ENCODE data around the gene IL20RA. TPM values are rescaled to one million over a fixed set of nuclear protein-coding genes. Genes with fewer than 3 reads are reported as not detected.

Gene IL20RA
- total and polyA plus RNA-seq, 2 of the 8 experiments (the other 6 are each of a cell fraction or from before 2014, with no cell fraction given) = 1.3 to 1.7 TPM

GRCh38 chr6:137084865-137085617, 40.3 kb upstream of the IL20RA start:
- ChIA-PET CTCF (ENCODE audit: partially characterized antibody) (interaction anchor here (0.6 to 4.3 kb wide), 5 partner anchors 8 to 905 kb away, joined by 3 to 23 read pairs (median 5); no protein-coding TSS in a partner anchor), POLR2A (ENCODE audit: partially characterized antibody) (no interaction called here)
- Histone ChIP-seq H4K8ac (ENCODE audit: extremely low read depth, insufficient read depth, low read length) (no peak overlapping the region), H3K4me2 (ENCODE audit: insufficient read depth in 1 of 2, low read depth in 2 of 2, low read length in 2 of 2) (no peak overlapping the region), H2BK120ac (replicated peaks; ENCODE audit: low read depth, low read length) (no peak overlapping the region), H3K4me1 (replicated peaks in 1 of 4; ENCODE audit: control insufficient read depth in 3 of 4, insufficient read depth in 4 of 4, low read length in 3 of 4) (peaks cover 0 to 6% (median under 1%) of the 10 kb centered on the region in 4 experiments; a peak in 2 of 7 replicates), H3K36me3 (ENCODE audit: control insufficient read depth in 2 of 4, insufficient read depth in 4 of 4, low read length in 3 of 4) (no peaks in the 10 kb centered on the region), H3K27me3 (replicated peaks in 1 of 4; ENCODE audit: control insufficient read depth in 3 of 4, extremely low read depth in 1 of 4, insufficient read depth in 3 of 4, low read length in 3 of 4) (no peaks in the 10 kb centered on the region), H2AK5ac (ENCODE audit: low read depth, low read length) (no peak overlapping the region), H2BK12ac (ENCODE audit: low read depth, low read length) (no peak overlapping the region), H3K14ac (ENCODE audit: insufficient read length) (no peak overlapping the region), H3K79me2 (ENCODE audit: control insufficient read depth in 1 of 2, insufficient read depth in 2 of 2, low read length in 2 of 2) (no peaks in the 10 kb centered on the region), H3K23ac (ENCODE audit: insufficient read length) (no peak overlapping the region), H4K91ac (replicated peaks; ENCODE audit: insufficient read length, low read length) (no peak overlapping the region), H3K56ac (replicated peaks; ENCODE audit: insufficient read length, low read depth, low read length) (no peak overlapping the region), H3K79me1 (ENCODE audit: low read depth, low read length) (no peaks in the 10 kb centered on the region), H3K27ac (ENCODE audit: low read depth, low read length) (no peak overlapping the region), H3K23me2 (ENCODE audit: low read depth, low read length) (no peaks in the 10 kb centered on the region), H3K18ac (ENCODE audit: extremely low read depth, low read length) (no peak overlapping the region), H4K5ac (ENCODE audit: insufficient read length, low read depth, low read length) (no peak overlapping the region), H4K20me1 (replicated peaks in 1 of 2; ENCODE audit: control insufficient read depth in 1 of 2, insufficient read depth in 2 of 2, low read length in 2 of 2) (no peaks in the 10 kb centered on the region), H2AFZ (ENCODE audit: low read length) (no peak overlapping the region), H3K9ac (replicated peaks in 1 of 4; ENCODE audit: extremely low read depth in 1 of 4, low read depth in 3 of 4, low read length in 3 of 4) (no peak overlapping the region), H2BK20ac (ENCODE audit: low read length) (no peak overlapping the region), H2BK15ac (ENCODE audit: low read length) (no peak overlapping the region), H3K9me3 (ENCODE audit: insufficient read depth in 2 of 2, low read depth in 1 of 2, low read length in 1 of 2) (no peaks in the 10 kb centered on the region), H2BK5ac (ENCODE audit: low read depth, low read length) (no peak overlapping the region), H3K4ac (replicated peaks; ENCODE audit: insufficient read length, low read depth, low read length) (no peak overlapping the region), H3K4me3 (ENCODE audit: extremely low read depth in 1 of 4, insufficient read depth in 2 of 4, low read depth in 3 of 4, low read length in 4 of 4) (no peak overlapping the region)
- FAIRE-seq (no peak), DNase-seq (ENCODE audit: low read depth in 1 of 2, low spot score in 2 of 2) (no peak)
- 88% methylated on average over 2 of the region's 2 CpGs; no CpG with 5 or more reads in 1 of the 2 experiments for WGBS, 2 experiments (ENCODE audit: extremely low coverage in 1 of 2, insufficient coverage in 1 of 2, insufficient read length in 1 of 2, insufficient replicate concordance in 2 of 2, low coverage in 1 of 2, low lambda C conversion rate in 2 of 2, missing lambda C conversion rate in 1 of 2)
- no peak for TF ChIP-seq CREB1 (IDR thresholded peaks at IDR 0.05)
- TF ChIP-seq E2F6 (IDR thresholded peaks at IDR 0.05) = no peak
- no peak for TF ChIP-seq KDM1A (IDR thresholded peaks at IDR 0.05; ENCODE audit: borderline replicate concordance, low read length)
- no peak for TF ChIP-seq FOSL1 (IDR thresholded peaks at IDR 0.05; ENCODE audit: insufficient read depth, low read depth, low read length)
- no peak for TF ChIP-seq CBX5 (IDR thresholded peaks at IDR 0.05; ENCODE audit: low read depth, low read length)
- no peak for TF ChIP-seq USF2 (IDR thresholded peaks at IDR 0.05; ENCODE audit: low read length)
- no peak for TF ChIP-seq HDAC6 (IDR thresholded peaks at IDR 0.05; ENCODE audit: low read depth, low read length)
- TF ChIP-seq EGR1 (IDR thresholded peaks at IDR 0.05; ENCODE audit: borderline replicate concordance, low read depth, low read length) = no peak
- no peak for TF ChIP-seq KDM5A (IDR thresholded peaks at IDR 0.05; ENCODE audit: low read length)
- no peak for TF ChIP-seq TAF7 (optimal IDR thresholded peaks at IDR 0.05; ENCODE audit: borderline replicate concordance, low read depth, low read length)
- no peak for TF ChIP-seq SIN3A (conservative IDR thresholded peaks at IDR 0.05 in 1 of 2, IDR thresholded peaks at IDR 0.05 in 1 of 2; ENCODE audit: low read depth in 1 of 2, low read length in 2 of 2)
